ENCODE data around the gene CHMP4A.
"Not testable (repeated sequence)": the region's sequence is repeated elsewhere in the genome, so short reads cannot be mapped to it uniquely, and the experiment has no call there.

CHMP4A gene

DNA sequence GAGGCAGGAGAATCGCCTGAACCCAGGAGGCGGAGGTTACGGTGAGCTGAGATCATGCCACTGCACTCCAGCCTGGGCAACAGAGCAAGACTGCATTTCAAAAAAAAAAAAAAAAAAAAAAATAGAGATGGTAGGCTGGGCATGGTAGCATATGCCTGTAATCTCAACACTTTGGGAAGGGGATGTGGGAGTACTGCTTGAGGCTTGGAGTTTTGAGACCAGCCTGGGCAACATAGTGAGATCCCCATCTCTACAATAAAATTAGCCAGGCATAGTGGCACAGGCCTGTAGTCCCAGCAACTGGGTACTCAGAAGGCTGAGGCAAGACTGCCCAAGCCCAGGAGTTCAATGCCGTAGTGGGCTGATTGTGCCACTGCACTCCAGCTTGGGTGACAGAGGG is 9.7 kb upstream of the CHMP4A start:
- H3K9me3 Mint-ChIP-seq; H3K27me3 Mint-ChIP-seq; H3K27ac Mint-ChIP-seq; intact Hi-C loops (cut with micrococcal nuclease); H3K4me3 Mint-ChIP-seq: not testable (repeated sequence)
- Mint-ChIP-seq H3K36me3 (ENCODE audit: low read depth) (peaks cover 46% of the 10 kb centered on the region), H3K4me1 (ENCODE audit: low read depth) (peaks cover 14% of the 10 kb centered on the region)

DNA sequence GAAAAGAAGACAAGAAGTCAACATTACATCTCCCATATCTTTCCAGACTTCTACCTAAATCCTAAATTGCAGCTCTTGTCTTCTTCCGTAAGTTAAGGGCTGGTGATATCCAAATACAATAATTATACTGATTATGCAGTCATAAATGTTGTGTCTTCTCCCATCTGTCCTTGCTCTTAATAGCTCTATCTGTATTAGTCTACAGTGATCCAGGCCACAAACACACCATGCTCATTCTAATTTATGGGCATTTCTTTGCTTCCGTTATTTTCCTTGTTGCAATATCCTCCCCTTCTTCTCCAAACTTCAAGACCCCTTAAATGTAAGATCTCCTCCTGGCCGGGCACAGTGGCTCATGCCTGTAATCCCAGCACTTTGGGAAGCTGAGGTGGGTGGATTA is 6.2 kb upstream of the CHMP4A start:
- peaks cover 43% of the 10 kb centered on the region for H3K36me3 Mint-ChIP-seq (ENCODE audit: low read depth)
- no peak overlapping the region for H3K27ac Mint-ChIP-seq
- peaks cover 17% of the 10 kb centered on the region for H3K4me1 Mint-ChIP-seq (ENCODE audit: low read depth)
- intact Hi-C loops (cut with micrococcal nuclease): loop anchor here (10.0 kb wide), 1 partner anchor 105 kb away; the partner anchor contains the start of genes DCAF11 and NRL
- H3K4me3 Mint-ChIP-seq: no peak overlapping the region
- H3K27me3 Mint-ChIP-seq: no peaks in the 10 kb centered on the region
- no peaks in the 10 kb centered on the region for H3K9me3 Mint-ChIP-seq

DNA sequence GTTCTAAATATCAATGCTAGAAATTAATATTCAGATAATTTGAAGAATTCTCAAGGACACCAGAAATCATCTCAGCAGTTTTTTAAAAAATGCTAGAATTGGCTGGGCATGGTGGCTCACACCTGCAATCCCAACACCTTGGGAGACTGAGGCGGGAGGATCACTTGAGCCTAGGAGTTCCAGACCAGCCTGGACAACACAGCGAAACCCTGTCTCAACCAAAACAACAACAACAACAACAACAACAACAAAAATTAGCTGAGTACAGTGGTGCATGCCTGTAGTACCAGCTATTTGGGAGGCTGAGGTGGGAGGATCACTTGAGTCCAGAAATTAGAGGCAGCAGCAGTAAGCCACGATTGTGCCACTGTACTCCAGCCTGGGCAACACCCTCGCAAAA is 5.8 kb upstream of the CHMP4A start:
- no peaks in the 10 kb centered on the region for H3K9me3 Mint-ChIP-seq
- peaks cover 21% of the 10 kb centered on the region for H3K4me1 Mint-ChIP-seq (ENCODE audit: low read depth)
- H3K27me3 Mint-ChIP-seq: no peaks in the 10 kb centered on the region
- H3K36me3 Mint-ChIP-seq (ENCODE audit: low read depth): peaks cover 43% of the 10 kb centered on the region
- no peak overlapping the region for H3K27ac Mint-ChIP-seq
- no peak overlapping the region for H3K4me3 Mint-ChIP-seq
- intact Hi-C loops (cut with micrococcal nuclease): loop anchor here (10.0 kb wide), 1 partner anchor 104 kb away; the partner anchor contains the start of genes DCAF11 and NRL

DNA sequence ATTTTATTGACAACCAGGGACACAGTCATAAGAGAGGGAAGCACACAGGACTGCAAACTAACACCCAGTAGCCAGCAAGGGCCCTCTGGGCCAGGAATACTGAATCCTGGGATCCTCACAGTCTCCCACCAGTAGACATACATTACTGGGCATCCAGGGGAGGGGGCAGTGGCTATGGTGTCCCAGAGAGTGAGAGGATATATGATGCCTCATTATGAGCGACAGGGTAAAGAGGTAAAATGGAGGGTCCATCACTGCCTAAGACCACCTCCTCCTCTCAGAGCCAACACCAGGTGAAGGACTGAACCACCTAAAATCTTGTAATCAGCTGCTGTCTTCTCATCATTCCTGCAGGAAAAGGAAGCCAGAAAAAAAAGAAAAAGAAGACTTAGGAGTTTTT is 3.6 kb upstream of the CHMP4A start:
- H3K27ac Mint-ChIP-seq: peak overlapping the region; percentile 99
- H3K4me1 Mint-ChIP-seq (ENCODE audit: low read depth): peaks cover 31% of the 10 kb centered on the region
- H3K27me3 Mint-ChIP-seq, H3K4me3 Mint-ChIP-seq, H3K9me3 Mint-ChIP-seq: not testable (repeated sequence)
- peaks cover 59% of the 10 kb centered on the region for H3K36me3 Mint-ChIP-seq (ENCODE audit: low read depth)
- intact Hi-C loops (cut with micrococcal nuclease): loop anchor here (1.0 to 10.0 kb wide), 3 partner anchors 15 to 102 kb away; partner anchors contain the start of genes DCAF11, GMPR2, NEDD8 and NRL

DNA sequence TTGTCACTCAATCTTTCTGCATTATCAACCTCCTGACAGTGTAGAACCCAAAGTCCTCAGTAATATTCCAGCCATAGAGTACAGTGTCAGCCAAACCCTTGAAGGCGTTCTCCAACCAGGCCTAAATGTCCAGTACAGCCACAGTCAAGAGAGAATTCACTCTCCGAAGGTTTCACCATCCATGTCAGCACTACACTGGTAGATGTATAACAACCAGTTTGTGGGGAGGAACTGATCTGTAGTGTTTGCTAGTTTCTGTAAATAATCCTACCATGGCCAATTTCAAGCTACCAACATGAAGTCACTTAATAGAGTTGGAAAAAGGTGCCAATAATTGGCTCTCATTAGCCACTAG is 3.0 kb upstream of the CHMP4A start:
- no peaks in the 10 kb centered on the region for H3K9me3 Mint-ChIP-seq
- H3K36me3 Mint-ChIP-seq (ENCODE audit: low read depth): peaks cover 65% of the 10 kb centered on the region
- H3K4me3 Mint-ChIP-seq: no peak overlapping the region
- intact Hi-C loops (cut with micrococcal nuclease): loop anchor here (1.0 to 10.0 kb wide), 3 partner anchors 16 to 102 kb away; partner anchors contain the start of genes DCAF11, GMPR2, NEDD8 and NRL
- H3K4me1 Mint-ChIP-seq (ENCODE audit: low read depth): peaks cover 36% of the 10 kb centered on the region
- peak overlapping the region; percentile 99 for H3K27ac Mint-ChIP-seq
- no peaks in the 10 kb centered on the region for H3K27me3 Mint-ChIP-seq

DNA sequence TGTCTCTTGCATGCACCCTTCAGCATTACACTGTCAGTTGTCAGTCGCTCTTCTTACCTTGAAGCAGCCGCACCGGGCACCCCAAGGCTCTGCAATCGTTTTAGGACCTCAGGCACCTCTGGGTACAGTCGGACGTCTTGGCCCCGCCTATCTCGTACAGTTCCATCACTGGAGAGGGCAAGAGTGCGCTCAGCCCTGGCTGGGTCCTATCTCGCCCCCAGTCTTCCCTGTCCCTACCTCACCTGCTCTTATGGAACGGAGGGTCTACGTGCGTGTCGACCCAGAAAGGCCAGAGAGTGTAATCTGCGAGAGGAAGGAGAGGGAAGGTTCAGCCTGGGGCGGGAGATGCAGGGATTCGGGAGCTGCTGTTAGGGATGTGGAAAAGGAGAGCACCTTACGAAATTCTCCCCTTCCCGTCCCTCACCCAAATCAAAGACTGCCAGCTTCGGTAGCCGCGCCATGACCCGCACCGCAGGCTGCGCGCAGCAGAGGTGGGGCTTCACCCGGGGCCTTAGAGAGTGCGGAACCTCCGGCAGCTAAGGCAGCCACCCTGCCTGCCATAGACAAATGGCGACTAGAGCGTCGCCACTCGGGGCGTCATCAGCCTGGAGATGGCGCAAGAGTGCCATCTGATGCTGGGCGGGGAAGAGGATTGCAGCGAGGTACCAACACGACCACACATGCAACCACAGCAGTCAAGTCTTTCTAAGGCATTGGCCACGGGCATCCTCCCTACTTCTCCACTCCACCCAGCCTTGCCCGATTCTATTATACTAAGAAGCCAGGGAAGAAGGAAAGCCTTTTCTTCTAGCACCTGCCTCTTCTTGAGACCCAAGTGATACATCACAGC is 2.4 kb upstream of the CHMP4A start, which contains the start of gene MDP1:
Gene MDP1 (minus strand): TSS at position 572 of the 850 bp plus-strand sequence. CDS start 111 bp downstream, at position 461.
- Mint-ChIP-seq H3K36me3 (ENCODE audit: low read depth) (peaks cover 71% of the 10 kb centered on the region), H3K4me3 (peak within 1 kb of the TSS; percentile 90), H3K4me1 (ENCODE audit: low read depth) (peaks cover 41% of the 10 kb centered on the region), H3K27ac (peak within 1 kb of the TSS; percentile 99), H3K27me3 (no peaks in the 10 kb centered on the region), H3K9me3 (no peaks in the 10 kb centered on the region)
- intact Hi-C loops (cut with micrococcal nuclease): loop anchor here (1.0 to 10.0 kb wide), 3 partner anchors 17 to 101 kb away; partner anchors contain the start of genes DCAF11, GMPR2, NEDD8 and NRL

DNA sequence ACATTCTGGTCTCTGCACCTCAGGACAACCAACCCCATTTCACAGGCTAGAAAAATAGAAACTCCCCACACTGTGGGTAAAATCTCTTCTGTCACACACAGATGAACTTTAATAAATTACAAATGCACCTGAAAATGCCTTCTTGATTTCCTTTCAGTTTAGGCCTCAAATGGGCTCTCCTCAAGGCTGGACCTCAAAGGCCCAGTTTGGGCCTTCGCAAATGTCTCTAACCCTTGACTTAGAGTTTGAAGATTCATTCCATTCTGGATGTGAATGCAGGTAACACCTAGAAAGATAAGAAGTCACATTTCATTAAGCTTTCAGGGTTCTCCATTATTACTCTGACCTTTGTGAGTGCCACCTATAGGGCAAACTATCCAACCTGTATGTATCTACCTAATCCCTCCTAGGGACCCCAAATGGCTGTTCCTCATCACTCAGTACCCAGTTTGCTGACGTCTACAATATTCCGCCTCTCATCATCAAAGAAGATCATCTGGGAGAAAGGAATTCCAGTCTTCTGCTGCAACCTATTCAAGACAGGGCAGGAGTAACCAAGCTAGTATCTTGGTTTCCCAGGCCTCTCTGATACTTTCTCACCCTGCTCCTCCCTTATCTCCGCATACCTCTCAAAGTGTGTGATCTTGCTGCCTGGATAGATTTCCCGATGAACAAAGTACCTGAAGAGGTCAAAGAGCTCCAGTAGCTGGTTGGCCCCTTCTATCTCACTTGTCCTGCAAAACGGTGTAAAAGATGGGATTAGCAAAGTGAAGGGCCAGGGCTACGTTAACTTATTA is 776 bp upstream of the CHMP4A start:
- intact Hi-C loops (cut with micrococcal nuclease): loop anchor here (1.0 to 10.0 kb wide), 2 partner anchors 19 to 99 kb away; partner anchors contain the start of genes DCAF11, NRL and TM9SF1
- peaks cover 79% of the 10 kb centered on the region for H3K36me3 Mint-ChIP-seq (ENCODE audit: low read depth)
- no peaks in the 10 kb centered on the region for H3K9me3 Mint-ChIP-seq
- H3K4me1 Mint-ChIP-seq (ENCODE audit: low read depth): peaks cover 50% of the 10 kb centered on the region
- peak overlapping the region; percentile 94 for H3K4me3 Mint-ChIP-seq
- peak overlapping the region; percentile 99 for H3K27ac Mint-ChIP-seq
- H3K27me3 Mint-ChIP-seq: no peaks in the 10 kb centered on the region

DNA sequence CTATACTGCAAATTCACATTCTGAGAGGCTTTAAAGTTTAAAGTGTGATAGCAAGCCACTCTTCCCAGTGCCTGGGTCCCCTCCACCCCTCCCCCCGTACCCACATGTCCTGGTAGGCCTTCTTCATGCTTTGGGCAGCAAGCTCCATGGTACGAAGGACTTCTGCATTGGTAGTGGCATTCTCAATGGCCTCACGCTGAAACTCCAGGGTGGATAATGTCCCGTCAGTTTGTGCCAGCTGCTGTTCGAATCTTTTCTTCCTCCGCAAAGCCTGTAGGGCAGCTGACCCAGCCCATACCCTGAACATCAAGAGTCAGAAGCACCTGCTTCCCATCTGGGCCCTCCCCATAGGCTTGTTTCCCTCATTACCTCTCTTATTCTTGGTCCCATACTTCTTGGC is 2.0 kb downstream of the CHMP4A start:
- Mint-ChIP-seq H3K36me3 (ENCODE audit: low read depth) (peaks cover 83% of the 10 kb centered on the region), H3K4me3 (no peak overlapping the region), H3K4me1 (ENCODE audit: low read depth) (peaks cover 61% of the 10 kb centered on the region), H3K27ac (peak overlapping the region; percentile 99), H3K27me3 (no peaks in the 10 kb centered on the region), H3K9me3 (no peaks in the 10 kb centered on the region)
- intact Hi-C loops (cut with micrococcal nuclease): loop anchor here (10.0 kb wide), 1 partner anchor 97 kb away; the partner anchor contains the start of genes DCAF11 and NRL

DNA sequence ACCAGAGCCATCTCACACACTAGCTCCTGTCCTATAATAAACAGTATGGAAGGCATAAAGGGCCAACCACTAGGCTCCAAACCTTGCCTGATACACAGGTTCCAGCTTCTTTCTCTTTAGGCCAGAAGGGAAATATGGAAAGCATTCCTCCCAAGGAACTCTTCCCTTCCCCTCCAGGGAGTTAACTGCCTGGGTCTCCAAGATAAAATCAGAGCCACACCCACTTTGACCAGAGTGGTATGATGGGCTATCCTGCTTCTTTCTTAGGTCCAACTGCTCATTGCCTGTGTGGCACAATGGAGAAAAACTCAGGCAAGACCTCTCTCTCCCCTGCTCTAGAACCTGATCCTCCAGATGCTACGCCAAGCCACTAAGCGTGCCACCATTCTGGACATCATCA is 5.7 kb downstream of the CHMP4A start:
- peaks cover 7% of the 10 kb centered on the region for H3K9me3 Mint-ChIP-seq
- H3K27me3 Mint-ChIP-seq: no peaks in the 10 kb centered on the region
- H3K4me3 Mint-ChIP-seq: no peak overlapping the region
- no peak overlapping the region for H3K27ac Mint-ChIP-seq
- H3K36me3 Mint-ChIP-seq (ENCODE audit: low read depth): peaks cover 95% of the 10 kb centered on the region
- intact Hi-C loops (cut with micrococcal nuclease): no loop called here
- H3K4me1 Mint-ChIP-seq (ENCODE audit: low read depth): peaks cover 39% of the 10 kb centered on the region

DNA sequence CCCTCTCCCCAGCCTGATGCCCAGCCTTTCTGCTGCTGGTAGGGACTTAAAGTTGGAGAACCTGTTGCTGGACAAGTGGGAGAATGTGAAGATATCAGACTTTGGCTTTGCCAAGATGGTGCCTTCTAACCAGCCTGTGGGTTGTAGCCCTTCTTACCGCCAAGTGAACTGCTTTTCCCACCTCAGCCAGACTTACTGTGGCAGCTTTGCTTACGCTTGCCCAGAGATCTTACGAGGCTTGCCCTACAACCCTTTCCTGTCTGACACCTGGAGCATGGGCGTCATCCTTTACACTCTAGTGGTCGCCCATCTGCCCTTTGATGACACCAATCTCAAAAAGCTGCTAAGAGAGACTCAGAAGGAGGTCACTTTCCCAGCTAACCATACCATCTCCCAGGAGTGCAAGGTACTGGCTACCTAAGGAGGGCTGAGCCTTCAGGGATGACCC is 6.2 kb downstream of the CHMP4A start:
- Mint-ChIP-seq H3K4me3 (no peak overlapping the region), H3K27ac (no peak overlapping the region), H3K9me3 (peaks cover 12% of the 10 kb centered on the region), H3K4me1 (ENCODE audit: low read depth) (peaks cover 38% of the 10 kb centered on the region), H3K36me3 (ENCODE audit: low read depth) (peaks cover 99% of the 10 kb centered on the region), H3K27me3 (no peaks in the 10 kb centered on the region)
- intact Hi-C loops (cut with micrococcal nuclease): no loop called here

DNA sequence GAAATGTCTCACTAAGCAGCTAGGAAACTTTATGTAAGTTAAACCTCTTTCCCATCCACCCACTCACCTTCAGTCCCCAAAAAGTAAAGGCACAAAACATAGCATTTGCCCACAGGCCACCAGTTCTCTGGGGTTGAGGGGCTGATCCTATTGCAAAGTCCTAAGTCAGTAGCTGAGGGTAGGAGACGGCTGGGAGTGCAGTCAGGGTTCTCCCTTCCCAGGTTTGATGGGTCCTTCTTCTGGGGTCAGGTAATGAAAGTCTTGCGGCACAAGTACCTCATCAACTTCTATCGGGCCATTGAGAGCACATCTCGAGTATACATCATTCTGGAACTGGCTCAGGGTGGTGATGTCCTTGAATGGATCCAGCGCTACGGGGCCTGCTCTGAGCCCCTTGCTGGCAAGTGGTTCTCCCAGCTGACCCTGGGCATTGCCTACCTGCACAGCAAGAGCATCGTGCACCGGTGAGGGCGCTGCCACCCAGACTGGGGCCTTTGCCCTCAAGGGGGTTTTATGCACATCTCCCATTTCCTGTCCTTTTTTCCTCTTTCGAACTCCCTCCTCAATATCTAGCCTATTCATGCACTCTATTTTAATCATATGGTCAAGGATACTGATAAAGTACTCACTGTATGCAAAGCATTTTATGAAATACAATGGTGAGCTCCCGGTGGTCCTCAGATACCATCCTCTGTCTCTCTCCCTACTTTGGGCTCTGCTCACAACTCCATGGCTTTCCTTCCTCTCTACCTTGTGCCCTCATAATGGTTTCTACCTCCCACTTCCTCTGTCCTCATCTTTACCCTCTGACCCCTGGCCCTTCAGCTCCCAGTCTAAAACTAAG is 6.8 kb downstream of the CHMP4A start:
- peaks cover 99% of the 10 kb centered on the region for H3K36me3 Mint-ChIP-seq (ENCODE audit: low read depth)
- no peaks in the 10 kb centered on the region for H3K27me3 Mint-ChIP-seq
- H3K9me3 Mint-ChIP-seq: peaks cover 18% of the 10 kb centered on the region
- peaks cover 32% of the 10 kb centered on the region for H3K4me1 Mint-ChIP-seq (ENCODE audit: low read depth)
- no peak overlapping the region for H3K27ac Mint-ChIP-seq
- intact Hi-C loops (cut with micrococcal nuclease): no loop called here
- no peak overlapping the region for H3K4me3 Mint-ChIP-seq

DNA sequence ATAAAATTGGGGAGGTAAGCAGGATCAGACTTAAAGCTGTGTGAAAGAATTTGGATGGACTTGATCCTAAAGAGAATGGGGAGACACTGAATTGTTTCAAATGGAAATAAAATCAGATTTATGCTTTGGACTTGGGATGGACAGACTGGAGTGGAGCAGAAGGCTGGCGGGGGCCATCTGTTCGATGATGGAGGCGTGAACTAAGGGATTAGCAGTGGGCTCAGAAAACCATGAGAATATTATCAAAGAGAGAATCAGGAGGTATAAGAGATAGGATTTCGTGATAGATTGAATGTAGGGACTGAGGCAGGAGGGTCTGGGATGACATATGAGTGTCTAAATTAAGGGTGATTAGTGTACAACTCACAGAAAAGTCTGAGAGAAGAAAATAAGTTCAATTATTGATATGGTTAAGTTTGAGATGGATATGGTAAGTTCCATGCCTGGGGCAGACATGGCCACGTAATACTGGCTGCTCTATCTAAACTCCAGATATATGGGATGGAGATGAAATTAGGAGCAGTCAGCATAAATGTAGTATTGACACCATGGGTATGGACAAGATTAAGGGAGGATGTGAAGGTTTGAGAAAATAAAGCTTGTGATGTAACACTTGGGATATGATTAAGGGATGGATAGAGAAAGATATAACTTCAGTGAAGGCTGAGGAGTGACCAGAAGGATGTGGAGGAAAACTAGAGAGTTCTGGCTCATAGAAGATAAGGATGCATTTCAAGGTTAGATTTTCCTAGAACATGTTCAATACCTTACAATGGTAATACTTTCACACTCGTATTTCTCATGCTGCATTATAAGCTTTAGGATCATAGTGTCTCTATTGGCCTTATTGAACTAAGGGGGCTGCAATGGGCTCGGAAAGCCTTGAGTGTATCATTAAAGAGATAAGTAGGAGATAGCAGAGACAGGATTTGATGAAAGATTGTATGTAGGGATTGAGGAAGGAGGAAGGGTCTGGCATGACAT is 8.8 kb downstream of the CHMP4A start:
- H3K4me1 Mint-ChIP-seq (ENCODE audit: low read depth): peaks cover 21% of the 10 kb centered on the region
- no peak overlapping the region for H3K27ac Mint-ChIP-seq
- peaks cover 97% of the 10 kb centered on the region for H3K36me3 Mint-ChIP-seq (ENCODE audit: low read depth)
- no peak overlapping the region for H3K4me3 Mint-ChIP-seq
- no peaks in the 10 kb centered on the region for H3K27me3 Mint-ChIP-seq
- peaks cover 26% of the 10 kb centered on the region for H3K9me3 Mint-ChIP-seq
- intact Hi-C loops (cut with micrococcal nuclease): no loop called here

Measured in dendritic cell treated with granulocyte-macrophage colony-stimulating factor and Interleukin-4, amounts not matched to agents 40 ng/mL and 50 ng/mL, for 4 days (primary cell).